OCI-M2 (cell line): ENCODE results near the gene PACS2.
"Not testable (repeated sequence)": the region's sequence is repeated elsewhere in the genome, so short reads cannot be mapped to it uniquely, and the experiment has no call there.

Experiments used
- DNase-seq: peaks from one replicate; lab custom pipeline; 2025; ENCODE audit not compliant: unreplicated experiment; lab: John Stamatoyannopoulos, UW

PACS2 gene

GRCh38 chr14:105313381-105314286 is 914 bp upstream of the PACS2 start:
- no peak for DNase-seq

GRCh38 chr14:105315211-105315721 is 718 bp downstream of the PACS2 start:
- DNase-seq = no peak

GRCh38 chr14:105315941-105316576 is 1.5 kb downstream of the PACS2 start:
- DNase-seq = no peak

GRCh38 chr14:105316577-105316941 is 2.0 kb downstream of the PACS2 start:
- DNase-seq = no peak

- DNase-seq = no peak
These were observed 2.5 kb downstream of the PACS2 start for GRCh38 chr14:105316968-105317510.

- DNase-seq = no peak
These were observed 3.0 kb downstream of the PACS2 start for GRCh38 chr14:105317546-105317945.

- no peak for DNase-seq
These were observed 8.4 kb downstream of the PACS2 start for GRCh38 chr14:105322791-105323556.

GRCh38 chr14:105323663-105324062 is 9.1 kb downstream of the PACS2 start:
- no peak for DNase-seq

- DNase-seq = no peak
These were observed 9.7 kb downstream of the PACS2 start for GRCh38 chr14:105324080-105324778.

- DNase-seq = no peak
These were observed 10.3 kb downstream of the PACS2 start for GRCh38 chr14:105324871-105325270.

GRCh38 chr14:105325303-105325702 is 10.8 kb downstream of the PACS2 start:
- no peak for DNase-seq

- DNase-seq = no peak
These were observed 11.4 kb downstream of the PACS2 start for GRCh38 chr14:105325716-105326567.

- DNase-seq = no peak
These were observed 12.0 kb downstream of the PACS2 start for GRCh38 chr14:105326568-105326867.

GRCh38 chr14:105326891-105327694 is 12.5 kb downstream of the PACS2 start:
- DNase-seq = no peak

GRCh38 chr14:105327695-105328045 is 13.1 kb downstream of the PACS2 start:
- DNase-seq = not testable (repeated sequence)

- DNase-seq = no peak
These were observed 13.6 kb downstream of the PACS2 start for GRCh38 chr14:105328070-105328677.

- no peak for DNase-seq
These were observed 14.3 kb downstream of the PACS2 start for GRCh38 chr14:105328678-105329390.
